Hepatocyte (in vitro differentiated cells): Measurements from ENCODE around the gene MED8.

Experiments
- EZH2 ChIP-seq: fragments of 200-600 bp; sonication (generic); IDR thresholded peaks from 2 replicates; pipeline ENCODE4 v1.6.1; 2016; ENCODE audit warnings: antibody characterized with exemption, mild to moderate bottlenecking, borderline replicate concordance
- TF ChIP-seq, protein P1 (sequence below): fragments of 200-600 bp; sonication (generic); IDR thresholded peaks from 2 replicates; pipeline ENCODE4 v1.5.1; 2016; ENCODE audit warnings: antibody characterized with exemption, mild to moderate bottlenecking; ENCODE audit not compliant: poor library complexity

DNA sequence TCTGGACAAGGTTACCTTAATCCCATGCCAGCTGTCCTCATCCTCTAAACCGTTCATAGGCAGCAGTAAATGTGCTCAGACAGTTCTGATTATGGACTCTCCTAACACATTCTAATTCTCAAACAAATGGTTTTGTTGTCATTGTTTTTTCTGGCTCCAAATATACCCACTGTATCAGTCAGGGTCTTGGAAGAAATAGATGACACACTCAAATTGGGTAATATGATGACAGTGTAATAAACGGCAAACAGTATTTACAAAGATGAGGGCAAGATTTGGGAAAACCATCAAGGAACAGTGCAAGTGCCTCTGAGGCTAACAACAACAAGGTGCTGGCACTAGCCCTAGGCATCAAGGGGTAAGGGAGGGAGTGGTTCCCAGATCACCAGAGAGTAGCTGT lies 35.1 kb downstream of the MED8 start:
- TF ChIP-seq, protein P1, sequence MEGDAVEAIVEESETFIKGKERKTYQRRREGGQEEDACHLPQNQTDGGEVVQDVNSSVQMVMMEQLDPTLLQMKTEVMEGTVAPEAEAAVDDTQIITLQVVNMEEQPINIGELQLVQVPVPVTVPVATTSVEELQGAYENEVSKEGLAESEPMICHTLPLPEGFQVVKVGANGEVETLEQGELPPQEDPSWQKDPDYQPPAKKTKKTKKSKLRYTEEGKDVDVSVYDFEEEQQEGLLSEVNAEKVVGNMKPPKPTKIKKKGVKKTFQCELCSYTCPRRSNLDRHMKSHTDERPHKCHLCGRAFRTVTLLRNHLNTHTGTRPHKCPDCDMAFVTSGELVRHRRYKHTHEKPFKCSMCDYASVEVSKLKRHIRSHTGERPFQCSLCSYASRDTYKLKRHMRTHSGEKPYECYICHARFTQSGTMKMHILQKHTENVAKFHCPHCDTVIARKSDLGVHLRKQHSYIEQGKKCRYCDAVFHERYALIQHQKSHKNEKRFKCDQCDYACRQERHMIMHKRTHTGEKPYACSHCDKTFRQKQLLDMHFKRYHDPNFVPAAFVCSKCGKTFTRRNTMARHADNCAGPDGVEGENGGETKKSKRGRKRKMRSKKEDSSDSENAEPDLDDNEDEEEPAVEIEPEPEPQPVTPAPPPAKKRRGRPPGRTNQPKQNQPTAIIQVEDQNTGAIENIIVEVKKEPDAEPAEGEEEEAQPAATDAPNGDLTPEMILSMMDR, result no peak
- TF ChIP-seq EZH2, result no peak
